Astrocyte of the hippocampus (primary cell): ENCODE measurements around the gene UBTD2.

Experiments used
- DNase-seq: peaks from one replicate; pipeline ENCODE4 v3.0.0; 2011; ENCODE audit warnings: low read depth, low spot score

UBTD2 gene

DNA sequence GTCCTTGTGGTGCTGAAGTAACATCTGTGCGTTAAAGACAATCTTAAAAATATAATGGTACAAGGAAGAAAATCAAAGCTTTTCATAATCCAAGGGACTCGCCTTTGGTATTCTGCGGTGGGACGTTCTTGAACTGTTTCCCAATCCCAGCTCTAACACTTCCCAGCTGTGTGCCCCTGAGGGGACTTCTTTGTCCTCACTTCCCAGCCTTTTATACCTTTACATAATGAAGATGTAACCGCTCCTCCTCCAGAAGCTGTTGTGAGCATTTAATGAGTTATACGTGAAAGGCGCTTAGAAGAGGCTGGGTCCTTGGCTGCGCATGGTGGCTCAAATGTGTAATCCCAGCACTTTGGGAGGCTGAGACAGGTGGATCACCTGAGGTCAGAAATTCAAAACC lies 112.4 kb downstream of the UBTD2 start:
- no peak for DNase-seq

- no peak for DNase-seq
Measured at GRCh38 chr5:172170251-172170701, 113.3 kb downstream of the UBTD2 start.

DNA sequence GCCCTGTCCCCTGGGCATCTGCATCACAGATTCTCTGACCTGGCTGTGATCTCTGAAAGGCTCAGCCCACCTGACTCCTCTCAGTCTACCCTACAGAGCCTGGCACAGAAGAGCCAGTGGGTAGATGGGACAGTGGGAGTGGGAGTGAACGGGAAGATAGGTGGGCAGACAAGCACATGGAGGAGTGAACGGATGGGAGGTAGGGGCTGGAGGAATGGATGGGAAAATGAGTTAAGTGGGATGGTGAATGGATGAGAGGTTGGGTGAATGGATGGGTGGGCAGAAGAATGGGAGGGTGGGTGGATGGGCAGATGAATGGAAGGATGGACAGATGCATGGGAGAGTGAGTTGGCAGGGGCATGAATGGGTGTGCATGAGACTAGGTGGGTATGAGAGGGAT lies 114.3 kb downstream of the UBTD2 start:
- DNase-seq = no peak

DNA sequence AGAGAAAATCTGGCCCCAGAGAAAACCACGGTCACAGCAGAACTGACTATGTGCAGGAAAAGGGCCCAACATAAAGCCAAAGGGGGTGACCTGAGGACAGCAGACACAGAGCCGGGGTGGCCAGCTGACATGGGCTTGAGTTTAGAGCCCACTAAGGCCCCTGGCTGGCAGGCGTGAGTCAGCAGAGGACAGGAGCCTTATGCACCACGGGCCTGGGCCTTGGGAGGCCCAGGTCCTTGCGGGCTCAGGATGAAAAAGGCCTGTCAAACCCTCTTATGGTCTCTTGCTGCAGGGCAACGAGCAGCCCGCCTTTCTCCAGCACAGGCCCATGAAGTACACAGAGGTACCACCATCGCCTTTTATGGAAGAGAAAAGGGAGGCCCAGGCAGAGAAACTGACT lies 115.3 kb downstream of the UBTD2 start:
- DNase-seq = no peak

- no peak for DNase-seq
Measured at GRCh38 chr5:172167895-172168294, 115.7 kb downstream of the UBTD2 start.

DNA sequence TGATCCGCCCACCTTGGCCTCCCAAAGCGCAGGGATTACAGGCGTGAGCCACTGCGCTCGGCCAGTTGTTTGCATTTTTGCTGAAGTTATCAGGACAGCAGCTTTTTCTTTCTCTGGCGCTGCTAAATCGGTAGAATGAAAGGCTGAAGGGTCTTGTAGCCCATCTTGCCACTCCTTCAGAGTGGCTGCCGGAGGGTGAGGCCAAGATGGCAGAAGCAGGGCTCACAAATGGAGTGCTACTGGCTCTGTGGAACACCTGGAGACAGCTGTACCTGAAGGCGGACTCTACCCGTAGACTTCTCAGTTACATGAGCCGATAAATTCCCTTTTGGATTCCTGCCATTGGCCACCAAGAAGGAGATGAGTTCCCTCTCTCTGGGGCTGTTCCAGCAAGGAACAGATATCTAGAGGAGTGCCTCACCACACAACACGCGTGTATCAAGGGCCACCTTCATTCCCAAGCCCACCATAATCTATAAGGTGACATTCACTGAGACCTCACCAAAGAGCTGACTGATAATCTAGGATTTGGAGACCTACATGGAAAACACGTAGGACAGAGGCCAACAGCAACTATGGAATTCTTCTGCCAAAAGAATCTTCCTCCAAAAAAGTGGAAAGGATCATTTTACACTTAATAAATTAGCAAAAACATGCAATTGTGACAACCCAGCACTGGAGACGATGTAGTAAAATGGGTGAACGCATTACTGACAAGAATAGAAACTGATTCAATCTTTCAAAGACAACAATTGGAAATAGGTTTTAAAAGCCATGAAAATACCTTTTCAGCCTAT lies 117.3 kb downstream of the UBTD2 start:
- no peak for DNase-seq

- DNase-seq = no peak
Measured at GRCh38 chr5:172165465-172165864, 118.1 kb downstream of the UBTD2 start.

- peak; percentile 42 for DNase-seq
Measured at GRCh38 chr5:172164769-172165212, 118.8 kb downstream of the UBTD2 start.

GRCh38 chr5:172163346-172163745 lies 120.2 kb downstream of the UBTD2 start:
- peak; percentile 44 for DNase-seq

- DNase-seq = no peak
Measured at GRCh38 chr5:172162987-172163343, 120.6 kb downstream of the UBTD2 start.

DNA sequence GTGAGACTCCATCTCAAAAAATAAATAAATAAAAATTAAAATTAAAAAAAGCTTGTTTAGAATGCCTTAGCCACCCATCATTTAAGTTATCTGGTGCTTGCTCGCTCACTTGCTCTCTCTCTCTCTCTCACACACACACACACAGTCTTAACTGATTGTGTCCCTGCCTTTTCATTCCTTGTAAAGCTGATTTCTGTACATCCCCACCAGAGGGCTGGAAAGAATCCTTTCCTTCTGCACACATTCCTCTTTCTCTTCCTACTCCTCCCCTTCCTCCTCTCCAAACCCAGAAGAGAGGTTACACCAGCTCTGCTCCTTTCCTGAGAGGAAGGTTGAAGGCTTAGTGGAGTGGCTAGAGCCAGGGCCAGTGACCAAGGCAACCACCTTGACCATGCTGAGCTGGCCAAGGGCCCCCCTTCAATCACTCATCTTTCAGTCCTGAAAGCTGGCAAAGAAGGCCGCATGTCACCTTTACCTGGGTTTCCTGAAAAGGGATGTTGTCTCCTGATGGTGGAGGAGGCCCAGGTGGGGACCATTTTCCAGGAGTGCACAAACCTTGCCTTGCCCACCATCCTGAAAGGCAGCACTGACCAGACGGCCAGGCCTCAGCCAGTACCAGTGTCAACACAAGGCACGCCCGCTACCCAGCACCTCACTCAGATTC lies 121.1 kb downstream of the UBTD2 start:
- DNase-seq = no peak

GRCh38 chr5:172160506-172160905 lies 123.1 kb downstream of the UBTD2 start:
- DNase-seq = no peak
